MCF 10A (cell line): Measurements from ENCODE around the gene CCDC142. TPM values are rescaled to one million over a fixed set of nuclear protein-coding genes. Genes with fewer than 3 reads are reported as not detected.
"Not testable (repeated sequence)": the region's sequence is repeated elsewhere in the genome, so short reads cannot be mapped to it uniquely, and the experiment has no call there.

Experiments
- BruUV-seq: library from RNA; stranded (reverse); fragments of 400-500 nt; replicated peaks from 2 replicates; lab custom pipeline; 2021; lab: Mats Ljungman, UMichigan
- CTCF ChIA-PET: fragments of 300-600 bp; sonication (Branson Sonifier 250); formaldehyde crosslinking; extraction: SDS; loops from one replicate; lab custom pipeline; 2021; ENCODE audit warnings: antibody characterized with exemption, inconsistent platforms; lab: Yijun Ruan, JAX
- POLR2A ChIA-PET: fragments of 300-600, 350-650 bp; sonication (Branson Sonifier 250); formaldehyde crosslinking; extraction: SDS; loops from one replicate; lab custom pipeline; 2020; ENCODE audit warnings: antibody characterized with exemption, inconsistent platforms; lab: Yijun Ruan, JAX
- DNase-seq: peaks from one replicate; pipeline ENCODE4 v3.0.0-alpha.2; 2018; ENCODE audit not compliant: unreplicated experiment
- H3K27ac Mint-ChIP-seq: one replicate; pipeline ENCODE4 v1.8.0; 2022; ENCODE audit warnings: mild to moderate bottlenecking, low read depth, mixed read lengths; ENCODE audit not compliant: unreplicated experiment
- H3K27me3 Mint-ChIP-seq: one replicate; pipeline ENCODE4 v1.8.0; 2022; ENCODE audit warnings: mixed read lengths; ENCODE audit not compliant: insufficient read depth, unreplicated experiment
- H3K36me3 Mint-ChIP-seq: one replicate; pipeline ENCODE4 v1.8.0; 2022; ENCODE audit warnings: mild to moderate bottlenecking, moderate library complexity, mixed read lengths; ENCODE audit not compliant: insufficient read depth, unreplicated experiment
- H3K4me1 Mint-ChIP-seq: one replicate; pipeline ENCODE4 v1.8.0; 2022; ENCODE audit warnings: mixed read lengths; ENCODE audit not compliant: insufficient read depth, unreplicated experiment
- H3K4me3 Mint-ChIP-seq: one replicate; pipeline ENCODE4 v1.8.0; 2022; ENCODE audit warnings: mild to moderate bottlenecking, moderate library complexity, mixed read lengths; ENCODE audit not compliant: unreplicated experiment
- H3K9me3 Mint-ChIP-seq: one replicate; pipeline ENCODE4 v1.8.0; 2022; ENCODE audit warnings: mixed read lengths; ENCODE audit not compliant: unreplicated experiment
- intact Hi-C: fragments of 100-400 bp; cut with micrococcal nuclease; formaldehyde crosslinking; loops from 2 replicates; pipeline ENCODE4 v1.14.1; 2022
- total RNA-seq: library from RNA; stranded (reverse); gene quantifications from 2 replicates; pipeline ENCODE4 v1.2.3, GENCODE V29; 2022
- TF ChIP-seq, protein P1 (sequence below): fragments of 200-600 bp; IDR thresholded peaks from one replicate; pipeline ENCODE4 v1.8.0; 2022; ENCODE audit warnings: antibody characterized with exemption, mild to moderate bottlenecking; ENCODE audit not compliant: unreplicated experiment

The CCDC142 gene
- total RNA-seq, 1 experiment from 2014 or later, result 10.1 TPM

DNA sequence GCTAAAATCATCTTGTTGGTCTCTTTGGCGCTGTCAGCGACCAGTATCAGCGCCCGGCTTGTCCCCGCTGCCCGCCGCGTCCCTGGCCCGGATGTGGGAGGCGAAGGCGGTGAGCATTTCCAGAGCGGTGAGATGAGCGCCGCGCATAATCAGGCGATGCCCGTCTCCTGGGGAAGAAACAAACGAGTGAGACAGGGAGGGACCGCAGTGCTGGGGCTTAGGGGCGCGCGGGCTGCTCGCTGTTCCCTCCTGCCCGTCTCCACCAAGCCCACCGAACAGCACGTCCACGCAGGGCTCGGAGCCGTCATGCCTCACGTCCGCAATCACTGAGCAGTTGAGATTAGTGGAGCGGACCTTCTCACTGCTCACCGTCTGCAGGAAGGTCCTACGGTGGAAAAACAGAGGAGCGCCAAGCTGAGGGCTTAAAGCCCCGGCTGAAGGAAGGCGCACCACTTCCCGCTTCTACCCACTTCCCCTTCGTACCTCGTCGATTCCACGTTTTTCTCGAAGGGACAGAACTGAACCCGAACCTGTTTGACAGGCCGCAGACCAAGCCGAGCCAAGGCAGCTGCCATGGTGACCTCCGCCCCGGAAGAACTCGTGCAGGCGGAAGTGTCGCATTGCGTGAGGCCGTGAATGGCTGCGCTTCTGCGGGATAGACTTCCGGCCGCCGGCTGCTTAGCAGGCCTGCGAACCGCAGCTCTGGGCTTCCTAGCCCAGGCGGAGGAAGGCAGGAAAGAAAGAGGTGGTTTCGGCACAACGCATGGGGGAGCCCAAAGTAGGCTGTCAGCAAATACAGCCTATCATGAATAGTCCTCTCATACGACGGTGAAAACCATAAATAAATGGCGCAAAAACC, 10.5 kb downstream of the CCDC142 start, which contains the start of gene MRPL53:
Gene MRPL53, minus strand, starts transcription at position 595 of the 859 bp plus-strand sequence. Its CDS starts 20 bp downstream, at position 575.
- Mint-ChIP-seq H3K36me3 (peaks cover 36% of the 10 kb centered on the region), H3K4me3 (peak within 1 kb of the TSS; percentile 94), H3K27me3 (no peaks in the 10 kb centered on the region), H3K27ac (peak within 1 kb of the TSS; percentile 97), H3K9me3 (no peaks in the 10 kb centered on the region), H3K4me1 (peaks cover 8% of the 10 kb centered on the region)
- intact Hi-C loops, result no loop called here
- BruUV-seq, result TSS peak; percentile 94
- TF ChIP-seq, protein P1, sequence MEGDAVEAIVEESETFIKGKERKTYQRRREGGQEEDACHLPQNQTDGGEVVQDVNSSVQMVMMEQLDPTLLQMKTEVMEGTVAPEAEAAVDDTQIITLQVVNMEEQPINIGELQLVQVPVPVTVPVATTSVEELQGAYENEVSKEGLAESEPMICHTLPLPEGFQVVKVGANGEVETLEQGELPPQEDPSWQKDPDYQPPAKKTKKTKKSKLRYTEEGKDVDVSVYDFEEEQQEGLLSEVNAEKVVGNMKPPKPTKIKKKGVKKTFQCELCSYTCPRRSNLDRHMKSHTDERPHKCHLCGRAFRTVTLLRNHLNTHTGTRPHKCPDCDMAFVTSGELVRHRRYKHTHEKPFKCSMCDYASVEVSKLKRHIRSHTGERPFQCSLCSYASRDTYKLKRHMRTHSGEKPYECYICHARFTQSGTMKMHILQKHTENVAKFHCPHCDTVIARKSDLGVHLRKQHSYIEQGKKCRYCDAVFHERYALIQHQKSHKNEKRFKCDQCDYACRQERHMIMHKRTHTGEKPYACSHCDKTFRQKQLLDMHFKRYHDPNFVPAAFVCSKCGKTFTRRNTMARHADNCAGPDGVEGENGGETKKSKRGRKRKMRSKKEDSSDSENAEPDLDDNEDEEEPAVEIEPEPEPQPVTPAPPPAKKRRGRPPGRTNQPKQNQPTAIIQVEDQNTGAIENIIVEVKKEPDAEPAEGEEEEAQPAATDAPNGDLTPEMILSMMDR, result no peak
- CTCF ChIA-PET, result interaction anchor here (0.6 to 1.3 kb wide), 4 partner anchors 10 to 345 kb away, joined by 3 to 18 read pairs (median 3); partner anchors contain the start of genes CCDC142, INO80B and TTC31
- peak; percentile 91 for DNase-seq
- POLR2A ChIA-PET, result interaction anchor here (0.6 to 5.7 kb wide), 12 partner anchors 9 to 735 kb away, joined by 3 to 84 read pairs (median 4); partner anchors contain the start of genes C2orf81, CCDC142, HTRA2 and INO80B

DNA sequence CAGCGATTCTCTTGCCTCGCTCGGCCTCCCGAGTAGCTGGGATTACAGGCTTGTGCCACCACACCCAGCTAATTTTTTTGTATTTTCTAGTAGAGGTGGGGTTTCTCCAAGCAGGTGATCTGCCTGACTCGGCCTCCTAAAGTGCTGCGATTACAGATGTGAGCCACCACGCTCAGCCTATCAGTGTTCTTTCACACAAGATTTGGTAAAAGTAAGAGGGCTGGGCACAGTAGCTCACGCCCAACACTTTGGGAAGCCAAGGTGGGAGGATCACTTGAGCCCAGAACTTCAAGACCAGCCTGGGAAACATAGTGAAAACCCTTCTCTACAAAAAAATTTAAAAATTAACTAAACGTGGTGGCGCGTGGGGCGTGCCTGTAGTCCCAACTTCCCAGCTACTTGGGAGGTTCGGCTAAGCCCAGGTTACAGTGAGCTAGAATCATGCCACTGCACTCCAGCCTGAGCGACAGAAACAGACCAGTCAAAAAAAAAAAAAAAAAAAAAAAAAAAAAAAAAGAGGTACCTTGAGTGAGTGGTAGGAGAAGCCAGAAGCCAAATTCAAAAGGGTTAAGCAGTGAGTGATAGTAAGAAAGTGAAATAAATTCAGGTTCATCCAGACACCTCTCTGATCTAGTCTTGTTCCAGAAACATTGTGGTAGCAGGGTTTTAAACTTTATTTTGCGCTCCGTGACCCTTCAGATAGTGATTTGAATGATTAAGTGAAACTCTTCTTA, 11.3 kb downstream of the CCDC142 start:
- H3K9me3 Mint-ChIP-seq, result no peaks in the 10 kb centered on the region
- TF ChIP-seq, protein P1, result no peak
- H3K4me3 Mint-ChIP-seq, result peak overlapping the region; percentile 94
- BruUV-seq, result no TSS peak
- H3K27me3 Mint-ChIP-seq, result no peaks in the 10 kb centered on the region
- intact Hi-C loops, result no loop called here
- peaks cover 30% of the 10 kb centered on the region for H3K36me3 Mint-ChIP-seq
- ChIA-PET CTCF (interaction anchor here (0.6 to 0.7 kb wide), 4 partner anchors 10 to 123 kb away, joined by 3 to 5 read pairs (median 4); partner anchors contain the start of gene INO80B), POLR2A (interaction anchor here (1.1 to 5.7 kb wide), 6 partner anchors 11 to 61 kb away, joined by 3 to 84 read pairs (median 7); partner anchors contain the start of genes CCDC142, INO80B, TTC31 and WBP1)
- H3K4me1 Mint-ChIP-seq, result peaks cover 8% of the 10 kb centered on the region
- DNase-seq, result no peak
- peak overlapping the region; percentile 97 for H3K27ac Mint-ChIP-seq

DNA sequence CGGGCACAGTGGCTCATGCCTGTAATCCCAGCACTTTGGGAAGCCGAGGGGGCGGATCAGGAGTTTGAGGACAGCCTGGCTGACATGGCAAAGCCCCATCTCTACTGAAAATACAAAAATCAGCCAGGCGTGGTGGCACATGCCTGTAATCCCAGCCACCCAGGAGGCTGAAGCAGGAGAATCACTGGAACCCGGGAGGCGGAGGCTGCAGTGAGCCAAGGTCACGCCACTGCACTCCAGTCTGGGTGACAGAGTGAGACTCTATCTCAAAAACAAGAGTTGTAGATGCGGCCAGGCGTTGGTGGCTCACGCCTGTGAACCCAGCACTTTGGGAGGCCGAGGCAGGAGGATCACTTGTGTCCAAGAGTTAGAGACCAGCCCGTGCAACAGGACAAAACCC, 12.1 kb downstream of the CCDC142 start:
- H3K9me3 Mint-ChIP-seq, BruUV-seq, H3K4me1 Mint-ChIP-seq, H3K27ac Mint-ChIP-seq, H3K27me3 Mint-ChIP-seq, DNase-seq, intact Hi-C loops: not testable (repeated sequence)
- Mint-ChIP-seq H3K36me3 (peaks cover 30% of the 10 kb centered on the region), H3K4me3 (peak overlapping the region; percentile 58)
- ChIA-PET CTCF (interaction anchor here (0.6 kb wide), 1 partner anchor 9 kb away, joined by 5 read pairs; no protein-coding TSS in a partner anchor), POLR2A (interaction anchor here (1.1 to 5.7 kb wide), 3 partner anchors 11 to 61 kb away, joined by 3 to 84 read pairs (median 54); partner anchors contain the start of genes CCDC142, INO80B, TTC31 and WBP1)

DNA sequence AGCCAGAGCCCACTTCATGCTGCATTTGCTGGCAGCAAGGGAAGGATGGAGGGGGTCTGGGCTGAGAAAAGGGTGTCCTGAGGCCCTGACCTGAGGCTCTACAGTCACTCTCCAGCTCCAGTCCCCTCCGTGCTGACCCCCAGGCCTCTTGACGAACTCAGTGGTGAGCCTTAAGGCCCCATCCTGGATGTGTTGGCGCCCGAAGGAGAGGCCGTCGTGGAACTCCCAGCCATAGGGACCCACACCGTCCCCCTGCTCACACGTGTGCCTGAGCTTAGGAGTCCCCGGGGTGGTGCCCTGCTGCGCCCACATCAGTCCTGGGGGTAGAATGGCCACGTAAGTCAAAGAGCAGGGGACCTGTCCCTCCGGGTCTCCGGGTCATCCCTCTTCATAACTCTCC, 18.4 kb downstream of the CCDC142 start:
- peak overlapping the region; percentile 97 for H3K27ac Mint-ChIP-seq
- DNase-seq, result no peak
- peak overlapping the region; percentile 95 for H3K4me3 Mint-ChIP-seq
- peaks cover 14% of the 10 kb centered on the region for H3K4me1 Mint-ChIP-seq
- TF ChIP-seq, protein P1, result no peak
- intact Hi-C loops, result no loop called here
- BruUV-seq, result no TSS peak
- no peaks in the 10 kb centered on the region for H3K27me3 Mint-ChIP-seq
- CTCF ChIA-PET, result interaction anchor here (0.6 to 1.6 kb wide), 7 partner anchors 10 to 227 kb away, joined by 3 to 5 read pairs (median 3); partner anchors contain the start of genes AUP1 and HTRA2
- peaks cover 35% of the 10 kb centered on the region for H3K36me3 Mint-ChIP-seq
- H3K9me3 Mint-ChIP-seq, result no peaks in the 10 kb centered on the region
- POLR2A ChIA-PET, result interaction anchor here (0.6 to 2.8 kb wide), 10 partner anchors 8 to 121 kb away, joined by 3 to 20 read pairs (median 4); partner anchors contain the start of genes AUP1, CCDC142, HTRA2 and INO80B
